GM12801 (cell line): ENCODE data around the gene TTC34.

Experiments used
- CTCF ChIP-seq: IDR thresholded peaks from one replicate; pipeline ENCODE4 v1.5.1; 2011; ENCODE audit warnings: control low read depth; ENCODE audit not compliant: insufficient read length; ENCODE audit errors: extremely low read depth

Gene TTC34

GRCh38 chr1:2644591-2645101 lies 156.8 kb downstream of the TTC34 start:
- no peak for TF ChIP-seq CTCF

GRCh38 chr1:2644171-2644570 lies 157.3 kb downstream of the TTC34 start:
- no peak for TF ChIP-seq CTCF

GRCh38 chr1:2643414-2644077 lies 157.9 kb downstream of the TTC34 start:
- TF ChIP-seq CTCF, result no peak

- no peak for TF ChIP-seq CTCF
These were observed 158.7 kb downstream of the TTC34 start for GRCh38 chr1:2642560-2643413.

GRCh38 chr1:2642131-2642559 lies 159.3 kb downstream of the TTC34 start:
- no peak for TF ChIP-seq CTCF

GRCh38 chr1:2641381-2642130 lies 159.9 kb downstream of the TTC34 start:
- TF ChIP-seq CTCF, result no peak

GRCh38 chr1:2640626-2641025 lies 160.9 kb downstream of the TTC34 start:
- no peak for TF ChIP-seq CTCF
